Esophagus squamous epithelium (tissue), 5 donors: Measurements from ENCODE around the gene CDC42EP2. TPM values are rescaled to one million over a fixed set of nuclear protein-coding genes. Genes with fewer than 3 reads are reported as not detected.

ENCODE experiments used
- DNase-seq: peaks from one replicate; lab custom pipeline; 2025; lab: John Stamatoyannopoulos, UW
- H3K27ac ChIP-seq, 4 donors: fragments of 200-600 bp; sonication (generic); one replicate each; pipeline ENCODE4 v1.5.1; 2016 to 2019; ENCODE audit warnings: mild to moderate bottlenecking in 1 of 4
- H3K27me3 ChIP-seq, 4 donors: fragments of 200-600 bp; sonication (generic); 1 replicate in 3 of 4; 2 replicates in 1 of 4; pipeline versions ENCODE4 v1.5.1 to v1.6.0; 2017 to 2021; ENCODE audit warnings: antibody characterized with exemption in 1 of 4
- H3K36me3 ChIP-seq, 3 donors: fragments of 200-600 bp; sonication (generic); one replicate each; pipeline ENCODE4 v1.5.1; 2016 to 2019
- H3K4me1 ChIP-seq, 3 donors: fragments of 200-600 bp; sonication (generic); one replicate each; pipeline ENCODE4 v1.5.1; 2017 to 2019
- H3K4me3 ChIP-seq, 4 donors: fragments of 200-600 bp; sonication (generic); 1 replicate in 3 of 4; 2 replicates in 1 of 4; pipeline ENCODE4 v1.5.1; 2016 to 2019; ENCODE audit warnings: mild to moderate bottlenecking in 2 of 4, moderate library complexity in 1 of 4
- H3K9me3 ChIP-seq, 3 donors: fragments of 200-600 bp; sonication (generic); one replicate each; pipeline ENCODE4 v1.5.1; 2016 to 2019
- POLR2A ChIP-seq, 4 donors: fragments of 450-650 bp; IDR thresholded peaks; one replicate each; pipeline ENCODE4 v1.6.1; 2017; ENCODE audit warnings: antibody characterized with exemption in 4 of 4, mild to moderate bottlenecking in 4 of 4, moderate library complexity in 3 of 4
- WGBS, 2 donors: methylation state at CpG; one replicate each; pipeline ENCODE4 v1.1.5; 2018; 5-methylcytosine and 5-hydroxymethylcytosine counted together
- intact Hi-C: fragments of 100-400 bp; cut with DNase I; formaldehyde crosslinking; loops from one replicate; pipeline ENCODE4 v1.15.0; 2022
- total RNA-seq, 4 donors: library from RNA; depleted of rRNA; stranded (reverse); fragments of >200 nt; gene quantifications; one replicate each; pipeline ENCODE4 v1.1.0, GENCODE V29; 2016
- TF ChIP-seq, protein P1 (sequence below), 6 experiments: fragments of 450-650 bp in 4 of 6; fragments of 200-600 bp in 2 of 6; sonication (generic) in 2 of 6; IDR thresholded peaks; one replicate each; pipeline ENCODE4 v1.5.1; 2016 to 2019; ENCODE audit warnings: antibody characterized with exemption in 6 of 6, mild to moderate bottlenecking in 4 of 6, moderate library complexity in 4 of 6
- donor health status: DM: yes; HTN: yes; CAD: no.

CDC42EP2 gene
- total RNA-seq, 4 donors from 2014 or later, result 0.76 to 11.4 (median 5.6) TPM

DNA sequence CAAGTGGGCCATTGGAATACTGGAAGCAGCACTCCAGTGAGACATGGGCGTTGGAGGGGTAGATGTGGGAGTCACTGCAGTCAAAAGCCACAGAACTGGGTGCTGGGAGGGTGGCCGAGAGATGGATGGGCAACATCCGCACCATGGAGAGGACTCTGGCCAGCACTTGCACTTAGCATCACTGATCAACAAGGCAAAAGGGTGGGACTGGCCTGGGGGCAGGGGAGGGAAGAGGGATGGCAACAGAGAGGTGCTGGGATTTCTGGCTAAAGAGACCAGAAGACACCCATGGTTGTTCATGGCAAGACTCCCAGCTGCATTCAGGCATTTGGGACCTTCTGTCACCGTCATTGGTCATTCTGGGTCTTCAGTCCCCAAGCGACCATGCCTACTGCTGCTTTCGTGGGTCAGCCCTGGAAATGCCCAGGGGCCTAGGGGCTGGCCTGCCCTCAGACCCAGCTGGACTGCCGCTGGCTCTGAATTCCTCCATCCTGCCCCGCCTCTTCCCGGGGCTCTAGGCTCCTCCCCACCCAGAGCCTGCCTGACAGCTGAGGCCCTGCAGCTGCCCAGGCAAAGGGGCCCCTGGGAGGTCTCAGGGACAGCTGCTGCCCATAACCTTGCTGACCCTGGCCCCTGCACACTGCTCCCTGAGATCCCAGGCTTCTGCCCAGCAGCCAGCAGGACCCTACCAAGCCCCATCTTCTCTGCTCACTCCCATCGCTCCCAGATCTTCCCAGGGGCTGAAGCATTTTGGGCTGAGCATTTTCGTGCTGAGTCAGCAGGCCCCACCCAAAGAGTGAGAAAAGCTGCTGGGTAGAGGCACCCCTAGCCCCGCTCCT, 13.0 kb upstream of the CDC42EP2 start:
- peak overlapping the region in 3 of 4 donors; percentile 4 to 56 (median 46) for H3K27ac ChIP-seq
- H3K4me3 ChIP-seq, result no peak overlapping the region
- DNase-seq, result no peak
- WGBS, 2 donors, result 90 to 92% methylated on average over 3 to 6 of the region's 12 CpGs
- H3K27me3 ChIP-seq, result no peaks in the 10 kb centered on the region
- intact Hi-C loops, result no loop called here
- no peaks in the 10 kb centered on the region for H3K9me3 ChIP-seq
- no peak for TF ChIP-seq POLR2A (IDR thresholded peaks at IDR 0.05)
- TF ChIP-seq, protein P1, sequence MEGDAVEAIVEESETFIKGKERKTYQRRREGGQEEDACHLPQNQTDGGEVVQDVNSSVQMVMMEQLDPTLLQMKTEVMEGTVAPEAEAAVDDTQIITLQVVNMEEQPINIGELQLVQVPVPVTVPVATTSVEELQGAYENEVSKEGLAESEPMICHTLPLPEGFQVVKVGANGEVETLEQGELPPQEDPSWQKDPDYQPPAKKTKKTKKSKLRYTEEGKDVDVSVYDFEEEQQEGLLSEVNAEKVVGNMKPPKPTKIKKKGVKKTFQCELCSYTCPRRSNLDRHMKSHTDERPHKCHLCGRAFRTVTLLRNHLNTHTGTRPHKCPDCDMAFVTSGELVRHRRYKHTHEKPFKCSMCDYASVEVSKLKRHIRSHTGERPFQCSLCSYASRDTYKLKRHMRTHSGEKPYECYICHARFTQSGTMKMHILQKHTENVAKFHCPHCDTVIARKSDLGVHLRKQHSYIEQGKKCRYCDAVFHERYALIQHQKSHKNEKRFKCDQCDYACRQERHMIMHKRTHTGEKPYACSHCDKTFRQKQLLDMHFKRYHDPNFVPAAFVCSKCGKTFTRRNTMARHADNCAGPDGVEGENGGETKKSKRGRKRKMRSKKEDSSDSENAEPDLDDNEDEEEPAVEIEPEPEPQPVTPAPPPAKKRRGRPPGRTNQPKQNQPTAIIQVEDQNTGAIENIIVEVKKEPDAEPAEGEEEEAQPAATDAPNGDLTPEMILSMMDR (IDR thresholded peaks at IDR 0.05), result no peak
- peaks cover 9 to 68% (median 38%) of the 10 kb centered on the region in 3 donors for H3K4me1 ChIP-seq
- peaks cover 0 to 16% (median 0%) of the 10 kb centered on the region in 3 donors for H3K36me3 ChIP-seq

DNA sequence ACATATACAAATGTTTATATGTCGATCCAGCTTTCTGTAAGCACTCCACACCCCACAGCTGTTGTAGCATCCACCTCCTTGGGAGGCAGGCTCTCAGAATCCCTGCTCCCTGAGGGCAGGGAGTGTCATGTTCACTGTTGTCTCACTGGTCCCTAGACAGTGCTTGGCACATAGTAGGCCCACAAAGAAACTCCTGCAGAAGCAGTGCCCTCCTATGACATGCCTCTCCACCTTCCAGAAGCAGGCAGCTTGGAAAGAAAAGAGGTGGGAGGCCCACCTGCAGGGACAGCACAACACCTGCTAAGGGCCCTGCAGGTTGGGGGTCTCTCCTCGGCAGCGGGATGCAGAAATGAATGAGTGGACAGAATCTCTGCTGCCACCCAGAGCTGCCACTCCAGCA, 11.1 kb upstream of the CDC42EP2 start:
- Histone ChIP-seq H3K27me3 (no peaks in the 10 kb centered on the region), H3K27ac (no peak overlapping the region), H3K4me1 (peaks cover 10 to 65% (median 31%) of the 10 kb centered on the region in 3 donors), H3K9me3 (no peaks in the 10 kb centered on the region), H3K4me3 (no peak overlapping the region), H3K36me3 (no peaks in the 10 kb centered on the region)
- WGBS, 2 donors, result 93 to 100% methylated on average over 2 to 3 of the region's 3 CpGs
- intact Hi-C loops, result no loop called here
- TF ChIP-seq POLR2A (IDR thresholded peaks at IDR 0.05), result no peak
- TF ChIP-seq, protein P1 (IDR thresholded peaks at IDR 0.05), result no peak
- DNase-seq, result no peak

DNA sequence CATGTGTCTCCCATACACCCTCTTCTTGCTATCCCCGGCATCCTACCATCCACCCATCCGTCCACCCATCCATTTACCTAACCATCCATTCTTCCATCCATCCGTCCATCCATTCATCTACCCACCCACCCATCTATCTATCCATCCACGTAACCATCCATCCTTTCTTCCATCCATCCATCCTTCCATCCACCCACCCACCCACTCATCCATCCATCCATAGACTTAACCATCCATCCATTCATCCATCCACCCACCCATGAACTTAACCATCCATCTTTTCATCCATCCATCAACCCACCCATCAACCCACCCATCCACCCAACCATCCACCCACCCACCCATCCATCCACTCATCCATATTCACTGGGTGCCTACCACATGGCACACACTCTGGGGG, 10.6 kb upstream of the CDC42EP2 start:
- Histone ChIP-seq H3K27ac (peak overlapping the region in 1 of 4 donors; percentile 73), H3K4me1 (peaks cover 14 to 65% (median 31%) of the 10 kb centered on the region in 3 donors), H3K36me3 (no peaks in the 10 kb centered on the region), H3K27me3 (no peaks in the 10 kb centered on the region), H3K9me3 (no peaks in the 10 kb centered on the region), H3K4me3 (no peak overlapping the region)
- TF ChIP-seq, protein P1 (IDR thresholded peaks at IDR 0.05), result no peak
- TF ChIP-seq POLR2A (IDR thresholded peaks at IDR 0.05), result no peak
- 95% methylated on average over 4 of the region's 4 CpGs for WGBS, 2 donors
- DNase-seq, result no peak
- intact Hi-C loops, result no loop called here

DNA sequence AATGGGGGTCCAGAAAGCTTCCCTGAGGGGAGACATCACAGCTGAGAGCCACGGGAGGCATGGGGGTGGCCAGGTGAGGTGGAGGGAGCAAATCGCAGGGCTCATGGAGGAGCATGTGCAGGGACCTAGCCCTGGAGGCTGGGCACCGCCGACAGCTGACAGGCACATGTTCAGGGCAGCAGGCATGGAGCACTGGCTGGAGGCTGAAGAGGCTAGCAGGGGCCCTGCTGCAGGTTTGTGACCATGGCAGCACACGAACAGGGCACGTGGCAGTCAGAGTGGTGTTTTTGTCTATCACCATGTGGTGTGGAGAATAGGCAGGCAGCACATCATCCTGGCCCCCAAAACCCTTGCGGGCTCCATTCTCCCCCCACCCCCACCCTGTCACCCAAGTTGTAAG, 10.1 kb upstream of the CDC42EP2 start:
- Histone ChIP-seq H3K4me1 (peaks cover 14 to 64% (median 29%) of the 10 kb centered on the region in 3 donors), H3K9me3 (no peaks in the 10 kb centered on the region), H3K4me3 (no peak overlapping the region), H3K27ac (peak overlapping the region in 3 of 4 donors; percentile 61 to 77 (median 73)), H3K36me3 (no peaks in the 10 kb centered on the region), H3K27me3 (no peaks in the 10 kb centered on the region)
- 89 to 96% methylated on average over 7 of the region's 7 CpGs for WGBS, 2 donors
- intact Hi-C loops, result no loop called here
- TF ChIP-seq, protein P1 (IDR thresholded peaks at IDR 0.05), result no peak
- no peak for TF ChIP-seq POLR2A (IDR thresholded peaks at IDR 0.05)
- DNase-seq, result no peak
